Activated T-helper 1 cell treated with anti-CD3 and anti-CD28 coated beads, Interleukin-2, amount 50 U/mL, for 16 hours (primary cell): ENCODE data around the gene MMP7.

Source experiments
- DNase-seq, 2 donors: peaks; one replicate each; pipeline ENCODE4 v3.0.0-alpha.2; 2020; ENCODE audit warnings: low read depth in 1 of 2, low spot score in 1 of 2

Gene MMP7

GRCh38 chr11:102497061-102497460 lies 33.5 kb downstream of the MMP7 start:
- DNase-seq = no peak

DNA sequence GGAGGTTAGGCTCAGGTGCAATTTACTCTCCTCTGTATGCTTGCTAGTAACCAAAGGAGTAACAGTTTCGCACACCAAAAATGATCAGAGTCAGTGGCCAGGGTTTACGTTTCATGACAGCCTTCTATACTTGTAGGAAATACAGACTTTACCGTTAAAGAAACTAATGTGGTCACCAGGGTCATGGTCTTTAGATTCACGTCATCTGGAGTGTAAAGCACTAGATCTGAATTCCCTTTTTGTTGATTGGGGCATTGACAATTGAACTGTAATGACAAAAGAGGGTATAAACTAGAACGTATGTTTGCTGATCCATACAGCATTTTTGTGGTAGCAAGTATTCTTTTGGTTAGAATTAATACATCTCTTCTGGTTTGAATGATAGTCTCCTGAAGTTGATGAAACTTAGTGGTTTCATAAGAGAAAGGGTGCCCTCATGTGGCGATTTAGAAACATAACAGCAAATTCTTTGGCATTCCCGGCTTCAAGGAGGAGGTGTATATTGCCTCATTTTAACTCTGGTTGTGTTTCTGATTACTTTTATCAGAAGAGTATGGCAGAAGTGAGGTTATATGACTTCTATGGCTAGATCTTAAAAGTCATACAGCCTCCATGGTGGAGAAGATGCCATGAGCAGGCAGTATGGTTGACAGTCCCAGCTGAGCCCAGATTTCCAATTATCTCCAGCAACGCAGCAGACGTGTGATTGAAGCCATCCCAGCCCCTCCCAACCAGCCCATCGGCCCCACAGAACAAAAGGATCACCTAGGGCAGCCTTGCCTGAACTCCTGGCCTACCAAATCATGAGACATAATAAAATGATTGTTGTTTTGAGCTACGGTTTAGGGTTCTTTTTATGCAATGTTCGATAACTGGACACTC lies 35.1 kb downstream of the MMP7 start:
- DNase-seq = no peak

- no peak for DNase-seq
These were observed 36.3 kb downstream of the MMP7 start for GRCh38 chr11:102494216-102494615.

GRCh38 chr11:102493524-102493923 lies 37.0 kb downstream of the MMP7 start:
- no peak for DNase-seq

GRCh38 chr11:102491969-102492368 lies 38.6 kb downstream of the MMP7 start:
- DNase-seq = no peak

DNA sequence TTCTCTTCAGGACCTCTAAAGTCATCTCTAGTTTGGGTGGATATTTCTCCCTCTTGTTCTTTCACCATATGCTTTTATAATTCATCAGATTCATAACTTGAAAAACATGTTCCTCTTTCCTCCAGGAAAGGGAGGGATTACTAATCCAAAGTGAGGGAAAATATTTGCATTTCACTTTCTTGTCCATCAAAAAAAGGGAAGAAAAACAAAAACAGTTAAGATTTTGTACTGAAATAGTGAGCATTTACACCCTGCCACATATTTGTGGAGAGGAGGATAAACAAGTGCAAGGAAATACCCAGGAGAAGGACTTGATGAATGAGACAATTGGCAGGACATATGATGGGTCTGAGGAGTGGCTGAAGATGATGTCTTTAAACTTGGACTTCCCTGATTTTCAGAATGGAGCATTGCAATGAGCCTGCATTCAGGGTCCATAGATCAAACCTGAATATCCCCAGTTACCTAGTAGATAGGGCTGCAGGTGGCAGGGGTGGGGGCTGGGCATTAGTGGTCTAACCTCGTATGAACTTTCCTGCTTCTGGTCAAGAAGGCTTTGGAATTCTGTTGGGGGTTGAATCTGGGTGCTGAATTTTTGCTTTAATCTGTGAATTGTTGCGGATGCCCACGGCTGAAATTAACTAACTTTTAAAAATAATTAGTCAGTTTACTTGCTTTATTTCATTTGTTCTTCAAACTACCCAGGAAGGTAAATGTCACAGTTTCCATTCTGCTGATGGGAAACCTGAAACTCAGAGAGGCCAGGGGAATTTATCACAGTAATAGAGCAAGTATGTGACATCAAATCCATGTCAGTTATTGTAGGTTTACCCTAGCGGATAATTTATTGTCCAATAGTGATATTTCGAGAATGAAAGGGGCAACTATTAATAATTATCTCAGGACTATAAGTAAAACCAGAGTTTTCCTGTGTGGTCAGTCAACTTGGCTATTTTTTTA lies 41.1 kb downstream of the MMP7 start:
- DNase-seq = no peak

DNA sequence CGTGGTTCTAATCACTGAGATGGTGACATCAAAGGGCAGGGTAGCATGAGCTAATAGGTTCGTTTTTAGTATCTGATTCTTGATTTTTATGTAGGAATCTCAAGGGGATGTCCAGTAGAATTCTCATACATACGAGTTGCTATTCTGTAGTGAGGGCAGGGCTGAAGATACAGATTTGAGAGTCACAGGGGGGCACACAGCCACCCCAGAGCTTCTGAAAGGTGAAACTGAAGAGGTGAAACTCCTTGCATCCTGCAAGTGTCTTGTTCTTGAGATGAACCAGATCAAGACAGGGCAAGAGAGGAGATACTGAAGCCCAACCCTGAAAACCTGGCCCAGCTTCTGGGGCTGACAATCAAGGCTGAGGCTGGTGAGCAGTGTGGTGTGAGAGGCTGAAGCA lies 42.3 kb downstream of the MMP7 start:
- DNase-seq = no peak

- no peak for DNase-seq
These were observed 43.3 kb downstream of the MMP7 start for GRCh38 chr11:102487214-102487613.

GRCh38 chr11:102486584-102486983 lies 44.0 kb downstream of the MMP7 start:
- DNase-seq = no peak

DNA sequence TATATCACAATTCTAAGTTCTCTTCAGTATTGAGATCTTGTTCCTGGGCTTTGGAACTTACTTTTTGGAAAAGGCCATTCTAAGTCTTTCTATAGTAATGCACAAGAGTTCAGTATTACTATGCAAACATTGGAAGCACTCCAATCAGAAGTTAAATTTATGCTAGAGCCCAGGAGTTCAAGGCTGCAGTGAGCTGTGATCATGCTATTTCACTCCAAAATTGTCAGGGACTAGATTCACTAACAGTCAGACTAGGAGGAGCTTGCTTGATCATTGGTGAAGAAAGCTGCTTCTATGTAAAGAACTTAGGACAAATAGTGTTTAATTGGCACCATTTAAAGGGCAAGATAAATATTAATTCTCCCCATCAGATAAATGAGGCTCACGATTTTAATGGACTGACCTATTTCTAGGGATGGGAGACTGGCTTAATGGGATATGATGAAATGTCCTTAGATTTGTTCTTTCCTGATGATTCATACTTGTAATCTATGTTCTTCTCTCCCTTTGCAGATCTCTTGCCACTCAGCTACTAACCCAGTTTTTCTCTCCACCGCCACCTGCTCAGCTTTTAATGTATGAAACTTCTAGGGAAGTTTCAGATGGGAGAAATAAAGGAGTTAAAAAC lies 45.3 kb downstream of the MMP7 start:
- DNase-seq = no peak

GRCh38 chr11:102482433-102482832 lies 48.1 kb downstream of the MMP7 start:
- DNase-seq = no peak

GRCh38 chr11:102479733-102480132 lies 50.8 kb downstream of the MMP7 start:
- DNase-seq = no peak

DNA sequence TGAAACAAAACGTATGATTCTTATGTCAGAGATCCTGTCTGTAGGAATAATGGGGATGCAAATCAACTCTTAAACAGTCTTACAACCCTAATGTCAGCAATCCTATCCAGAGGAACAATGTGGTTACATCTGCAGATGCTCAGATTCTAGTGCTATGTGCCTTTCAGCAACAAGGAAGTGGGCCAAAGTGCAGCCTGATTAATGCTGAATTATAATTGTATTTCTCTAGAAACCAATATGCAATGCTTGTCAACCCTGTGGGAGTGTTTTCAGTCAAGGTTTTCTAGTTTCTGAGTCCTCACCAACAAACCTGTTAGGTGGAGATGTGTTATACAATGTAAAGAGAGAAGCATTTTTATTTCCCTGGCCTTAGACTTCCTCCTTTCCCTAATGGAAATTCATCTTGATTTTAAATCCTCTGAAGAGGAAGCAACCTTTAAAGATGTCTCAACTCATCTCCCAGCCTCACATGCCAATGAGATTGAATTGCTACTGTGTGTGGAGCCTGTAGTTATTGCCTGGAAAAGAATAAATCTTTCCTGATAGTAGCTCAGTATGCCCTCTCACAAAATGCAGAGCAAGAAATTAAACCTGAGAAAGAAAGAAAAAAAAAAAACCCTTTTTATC lies 51.8 kb downstream of the MMP7 start:
- DNase-seq = no peak

GRCh38 chr11:102476812-102477211 lies 53.7 kb downstream of the MMP7 start:
- DNase-seq = no peak

- DNase-seq = no peak
These were observed 54.5 kb downstream of the MMP7 start for GRCh38 chr11:102476069-102476468.

- DNase-seq = no peak
These were observed 57.0 kb downstream of the MMP7 start for GRCh38 chr11:102473543-102473942.

GRCh38 chr11:102472127-102472526 lies 58.4 kb downstream of the MMP7 start:
- no peak for DNase-seq

DNA sequence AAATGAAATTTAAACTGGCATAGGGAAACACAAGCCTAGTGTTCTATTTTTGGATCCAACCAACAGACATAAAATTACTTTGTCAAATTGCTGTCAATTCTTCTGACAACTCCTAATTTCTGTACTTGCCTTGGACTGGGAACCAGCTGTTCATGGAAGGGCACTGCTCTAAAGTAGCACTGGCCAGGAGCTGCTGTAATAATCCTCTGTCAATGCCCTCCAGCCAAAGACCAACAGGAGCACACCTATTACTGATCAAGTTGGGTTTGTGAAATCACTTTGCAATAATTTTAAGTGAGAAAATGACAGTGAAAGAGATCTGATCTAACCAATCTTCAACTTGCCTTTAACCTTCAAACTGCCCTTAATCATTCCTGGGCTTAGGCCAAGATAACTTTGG lies 59.1 kb downstream of the MMP7 start:
- DNase-seq = no peak
